WTC11 (cell line): ENCODE results near the gene PRKCE. TPM values are rescaled to one million over a fixed set of nuclear protein-coding genes. Genes with fewer than 3 reads are reported as not detected.

Experiments
- ATAC-seq: fragments of 200-7000 bp; cut with Tn5 transposase; 2 replicates; pipeline ENCODE4 v1.10.0; 2021; ENCODE audit warnings: mild to moderate bottlenecking, moderate library complexity
- CTCF ChIA-PET: fragments of 300-600 bp; sonication (Branson Sonifier 250); formaldehyde crosslinking; loops from one replicate; lab custom pipeline; 2021; ENCODE audit warnings: antibody characterized with exemption; lab: Charles Lee
- POLR2A ChIA-PET: fragments of 350-600 bp; sonication (Branson Sonifier 250); formaldehyde crosslinking; loops from one replicate; lab custom pipeline; 2021; ENCODE audit warnings: antibody characterized with exemption; lab: Charles Lee
- DNase-seq: peaks from one replicate; pipeline ENCODE4 v3.0.0; 2021; ENCODE audit warnings: low spot score
- H3K27ac Mint-ChIP-seq: 2 replicates; pipeline ENCODE4 v1.8.0; 2021; ENCODE audit warnings: mixed read lengths
- H3K27me3 Mint-ChIP-seq: 2 replicates; pipeline ENCODE4 v1.8.0; 2021; ENCODE audit warnings: low read depth, mild to moderate bottlenecking, moderate library complexity, mixed read lengths
- H3K36me3 Mint-ChIP-seq: 2 replicates; pipeline ENCODE4 v1.8.0; 2021; ENCODE audit warnings: mixed read lengths
- H3K4me1 Mint-ChIP-seq: 2 replicates; pipeline ENCODE4 v1.8.0; 2022; ENCODE audit warnings: mixed read lengths
- H3K4me3 Mint-ChIP-seq: 2 replicates; pipeline ENCODE4 v1.8.0; 2021; ENCODE audit warnings: mild to moderate bottlenecking, moderate library complexity, mixed read lengths
- H3K9me3 Mint-ChIP-seq: 2 replicates; pipeline ENCODE4 v1.8.0; 2021; ENCODE audit warnings: mixed read lengths
- CREB1 ChIP-seq: sonication (generic); formaldehyde crosslinking; IDR thresholded peaks from 2 replicates; pipeline ENCODE4 v1.8.0; 2023; ENCODE audit warnings: mild to moderate bottlenecking, missing genetic modification reagents
- FOXK1 ChIP-seq: sonication (generic); formaldehyde crosslinking; IDR thresholded peaks from 2 replicates; pipeline ENCODE4 v1.8.0; 2022; ENCODE audit warnings: mild to moderate bottlenecking, moderate library complexity, missing genetic modification reagents
- GABPB1 ChIP-seq: sonication (generic); formaldehyde crosslinking; IDR thresholded peaks from 2 replicates; pipeline ENCODE4 v1.8.1; 2023; ENCODE audit warnings: mild to moderate bottlenecking, missing genetic modification reagents
- GTF2I ChIP-seq: fragments of 250-450 bp; sonication (Bioruptor Pico); conservative IDR thresholded peaks from 2 replicates; pipeline ENCODE4 v1.4.0; 2021; ENCODE audit warnings: mild to moderate bottlenecking
- JAZF1 ChIP-seq: fragments of 250-450 bp; sonication (Bioruptor Pico); IDR thresholded peaks from 2 replicates; pipeline ENCODE4 v1.9.0; 2021; ENCODE audit warnings: moderate library complexity, mild to moderate bottlenecking, inconsistent platforms
- NFATC4 ChIP-seq: fragments of 250-450 bp; sonication (Bioruptor Pico); IDR thresholded peaks from 2 replicates; pipeline ENCODE4 v1.9.0; 2021; ENCODE audit warnings: mild to moderate bottlenecking
- NFYB ChIP-seq: sonication (generic); formaldehyde crosslinking; conservative IDR thresholded peaks from 2 replicates; pipeline ENCODE4 v1.8.0; 2022; ENCODE audit warnings: low read depth, missing genetic modification reagents
- NR3C1 ChIP-seq: sonication (generic); formaldehyde crosslinking; conservative IDR thresholded peaks from 2 replicates; pipeline ENCODE4 v1.8.1; 2023; ENCODE audit warnings: low read depth, mild to moderate bottlenecking, missing genetic modification reagents
- RELA ChIP-seq: sonication (generic); formaldehyde crosslinking; IDR thresholded peaks from 2 replicates; pipeline ENCODE4 v1.8.1; 2022; ENCODE audit warnings: missing genetic modification reagents, mild to moderate bottlenecking, borderline replicate concordance
- ZNF138 ChIP-seq: sonication (generic); formaldehyde crosslinking; conservative IDR thresholded peaks from 2 replicates; pipeline ENCODE4 v1.8.1; 2022; ENCODE audit warnings: mild to moderate bottlenecking, moderate library complexity, missing genetic modification reagents
- ZNF263 ChIP-seq: sonication (generic); formaldehyde crosslinking; IDR thresholded peaks from 2 replicates; pipeline ENCODE4 v1.8.1; 2022; ENCODE audit warnings: low read depth, mild to moderate bottlenecking, moderate library complexity, missing genetic modification reagents
- ZNF317 ChIP-seq: sonication (generic); formaldehyde crosslinking; IDR thresholded peaks from 2 replicates; pipeline ENCODE4 v1.8.1; 2023; ENCODE audit warnings: low read depth, mild to moderate bottlenecking, moderate library complexity, missing genetic modification reagents, borderline replicate concordance
- ZNF416 ChIP-seq: fragments of 250-450 bp; sonication (Bioruptor Pico); IDR thresholded peaks from 2 replicates; pipeline ENCODE4 v1.9.0; 2021; ENCODE audit warnings: mild to moderate bottlenecking, inconsistent platforms
- ZNF671 ChIP-seq: fragments of 250-450 bp; sonication (Bioruptor Pico); IDR thresholded peaks from 2 replicates; pipeline ENCODE4 v1.8.0; 2021; ENCODE audit warnings: mild to moderate bottlenecking
- total RNA-seq: library from RNA; stranded (reverse); gene quantifications from 3 replicates; pipeline ENCODE4 v1.2.3, GENCODE V29; 2021
- TF ChIP-seq, protein P1 (sequence below): fragments of 250-450 bp; sonication (Bioruptor Pico); IDR thresholded peaks from 2 replicates; pipeline ENCODE4 v1.9.0; 2021; ENCODE audit warnings: moderate library complexity, mild to moderate bottlenecking, inconsistent platforms, borderline replicate concordance
- TF ChIP-seq, protein P2 (sequence below): sonication (generic); formaldehyde crosslinking; IDR thresholded peaks from 2 replicates; pipeline ENCODE4 v1.8.1; 2022; ENCODE audit warnings: missing genetic modification reagents, borderline replicate concordance
- TF ChIP-seq, protein P3 (sequence below): fragments of 250-450 bp; sonication (Bioruptor Pico); IDR thresholded peaks from 2 replicates; pipeline ENCODE4 v1.9.0; 2021; ENCODE audit warnings: mild to moderate bottlenecking
- TF ChIP-seq, protein P4 (sequence below): sonication (generic); formaldehyde crosslinking; IDR thresholded peaks from 2 replicates; pipeline ENCODE4 v1.8.0; 2022; ENCODE audit warnings: missing genetic modification reagents
- TF ChIP-seq, protein P5 (sequence below): sonication (generic); formaldehyde crosslinking; conservative IDR thresholded peaks from 2 replicates; pipeline ENCODE4 v1.8.1; 2022; ENCODE audit warnings: mild to moderate bottlenecking, missing genetic modification reagents
- TF ChIP-seq, protein P6 (sequence below): sonication (generic); formaldehyde crosslinking; IDR thresholded peaks from 2 replicates; pipeline ENCODE4 v1.8.0; 2023; ENCODE audit warnings: missing genetic modification reagents

The PRKCE gene
- total RNA-seq, 1 experiment from 2014 or later: 5.8 TPM

DNA sequence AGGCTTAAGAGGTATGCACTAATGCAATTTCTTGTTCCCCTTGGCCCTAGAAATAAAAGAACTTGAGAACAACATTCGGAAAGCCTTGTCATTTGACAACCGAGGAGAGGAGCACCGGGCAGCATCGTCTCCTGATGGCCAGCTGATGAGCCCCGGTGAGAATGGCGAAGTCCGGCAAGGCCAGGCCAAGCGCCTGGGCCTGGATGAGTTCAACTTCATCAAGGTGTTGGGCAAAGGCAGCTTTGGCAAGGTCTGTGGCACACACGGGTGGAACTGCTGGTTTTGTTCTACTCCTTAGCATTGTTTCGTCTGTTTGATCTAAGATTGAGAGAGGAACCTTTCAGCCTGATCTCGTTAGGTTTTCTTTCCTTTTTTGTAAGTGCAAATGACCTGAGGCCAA is 355.9 kb downstream of the PRKCE start:
- CTCF ChIA-PET: interaction anchor here (1.4 kb wide), 1 partner anchor 15 kb away, joined by 4 read pairs; no protein-coding TSS in a partner anchor
- DNase-seq: no peak

More for the DNA sequence above, 355.9 kb downstream of the PRKCE start:
- POLR2A ChIA-PET: no interaction called here
- Mint-ChIP-seq H3K27ac (no peak overlapping the region; the same call in 1 of the 2 replicates), H3K36me3 (peaks cover 4% of the 10 kb centered on the region; the same call in 1 of the 2 replicates), H3K4me3 (no peak overlapping the region), H3K27me3 (no peaks in the 10 kb centered on the region), H3K4me1 (peaks cover 15% of the 10 kb centered on the region), H3K9me3 (peaks cover 7% of the 10 kb centered on the region; the same call in 1 of the 2 replicates)
- TF ChIP-seq, protein P1, sequence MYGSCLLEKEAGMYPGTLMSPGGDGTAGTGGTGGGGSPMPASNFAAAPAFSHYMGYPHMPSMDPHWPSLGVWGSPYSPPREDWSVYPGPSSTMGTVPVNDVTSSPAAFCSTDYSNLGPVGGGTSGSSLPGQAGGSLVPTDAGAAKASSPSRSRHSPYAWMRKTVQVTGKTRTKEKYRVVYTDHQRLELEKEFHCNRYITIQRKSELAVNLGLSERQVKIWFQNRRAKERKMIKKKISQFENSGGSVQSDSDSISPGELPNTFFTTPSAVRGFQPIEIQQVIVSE: no peak
- TF ChIP-seq, protein P2, sequence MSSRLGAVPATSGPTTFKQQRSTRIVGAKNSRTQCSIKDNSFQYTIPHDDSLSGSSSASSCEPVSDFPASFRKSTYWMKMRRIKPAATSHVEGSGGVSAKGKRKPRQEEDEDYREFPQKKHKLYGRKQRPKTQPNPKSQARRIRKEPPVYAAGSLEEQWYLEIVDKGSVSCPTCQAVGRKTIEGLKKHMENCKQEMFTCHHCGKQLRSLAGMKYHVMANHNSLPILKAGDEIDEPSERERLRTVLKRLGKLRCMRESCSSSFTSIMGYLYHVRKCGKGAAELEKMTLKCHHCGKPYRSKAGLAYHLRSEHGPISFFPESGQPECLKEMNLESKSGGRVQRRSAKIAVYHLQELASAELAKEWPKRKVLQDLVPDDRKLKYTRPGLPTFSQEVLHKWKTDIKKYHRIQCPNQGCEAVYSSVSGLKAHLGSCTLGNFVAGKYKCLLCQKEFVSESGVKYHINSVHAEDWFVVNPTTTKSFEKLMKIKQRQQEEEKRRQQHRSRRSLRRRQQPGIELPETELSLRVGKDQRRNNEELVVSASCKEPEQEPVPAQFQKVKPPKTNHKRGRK: no peak
- TF ChIP-seq RELA (CRISPR knock-in tag): no peak
- TF ChIP-seq ZNF138 (CRISPR knock-in tag): no peak
- TF ChIP-seq ZNF671: no peak
- TF ChIP-seq ZNF317 (CRISPR knock-in tag): no peak
- TF ChIP-seq, protein P3, sequence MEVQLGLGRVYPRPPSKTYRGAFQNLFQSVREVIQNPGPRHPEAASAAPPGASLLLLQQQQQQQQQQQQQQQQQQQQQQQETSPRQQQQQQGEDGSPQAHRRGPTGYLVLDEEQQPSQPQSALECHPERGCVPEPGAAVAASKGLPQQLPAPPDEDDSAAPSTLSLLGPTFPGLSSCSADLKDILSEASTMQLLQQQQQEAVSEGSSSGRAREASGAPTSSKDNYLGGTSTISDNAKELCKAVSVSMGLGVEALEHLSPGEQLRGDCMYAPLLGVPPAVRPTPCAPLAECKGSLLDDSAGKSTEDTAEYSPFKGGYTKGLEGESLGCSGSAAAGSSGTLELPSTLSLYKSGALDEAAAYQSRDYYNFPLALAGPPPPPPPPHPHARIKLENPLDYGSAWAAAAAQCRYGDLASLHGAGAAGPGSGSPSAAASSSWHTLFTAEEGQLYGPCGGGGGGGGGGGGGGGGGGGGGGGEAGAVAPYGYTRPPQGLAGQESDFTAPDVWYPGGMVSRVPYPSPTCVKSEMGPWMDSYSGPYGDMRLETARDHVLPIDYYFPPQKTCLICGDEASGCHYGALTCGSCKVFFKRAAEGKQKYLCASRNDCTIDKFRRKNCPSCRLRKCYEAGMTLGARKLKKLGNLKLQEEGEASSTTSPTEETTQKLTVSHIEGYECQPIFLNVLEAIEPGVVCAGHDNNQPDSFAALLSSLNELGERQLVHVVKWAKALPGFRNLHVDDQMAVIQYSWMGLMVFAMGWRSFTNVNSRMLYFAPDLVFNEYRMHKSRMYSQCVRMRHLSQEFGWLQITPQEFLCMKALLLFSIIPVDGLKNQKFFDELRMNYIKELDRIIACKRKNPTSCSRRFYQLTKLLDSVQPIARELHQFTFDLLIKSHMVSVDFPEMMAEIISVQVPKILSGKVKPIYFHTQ (CRISPR knock-in tag): no peak
- TF ChIP-seq, protein P4, sequence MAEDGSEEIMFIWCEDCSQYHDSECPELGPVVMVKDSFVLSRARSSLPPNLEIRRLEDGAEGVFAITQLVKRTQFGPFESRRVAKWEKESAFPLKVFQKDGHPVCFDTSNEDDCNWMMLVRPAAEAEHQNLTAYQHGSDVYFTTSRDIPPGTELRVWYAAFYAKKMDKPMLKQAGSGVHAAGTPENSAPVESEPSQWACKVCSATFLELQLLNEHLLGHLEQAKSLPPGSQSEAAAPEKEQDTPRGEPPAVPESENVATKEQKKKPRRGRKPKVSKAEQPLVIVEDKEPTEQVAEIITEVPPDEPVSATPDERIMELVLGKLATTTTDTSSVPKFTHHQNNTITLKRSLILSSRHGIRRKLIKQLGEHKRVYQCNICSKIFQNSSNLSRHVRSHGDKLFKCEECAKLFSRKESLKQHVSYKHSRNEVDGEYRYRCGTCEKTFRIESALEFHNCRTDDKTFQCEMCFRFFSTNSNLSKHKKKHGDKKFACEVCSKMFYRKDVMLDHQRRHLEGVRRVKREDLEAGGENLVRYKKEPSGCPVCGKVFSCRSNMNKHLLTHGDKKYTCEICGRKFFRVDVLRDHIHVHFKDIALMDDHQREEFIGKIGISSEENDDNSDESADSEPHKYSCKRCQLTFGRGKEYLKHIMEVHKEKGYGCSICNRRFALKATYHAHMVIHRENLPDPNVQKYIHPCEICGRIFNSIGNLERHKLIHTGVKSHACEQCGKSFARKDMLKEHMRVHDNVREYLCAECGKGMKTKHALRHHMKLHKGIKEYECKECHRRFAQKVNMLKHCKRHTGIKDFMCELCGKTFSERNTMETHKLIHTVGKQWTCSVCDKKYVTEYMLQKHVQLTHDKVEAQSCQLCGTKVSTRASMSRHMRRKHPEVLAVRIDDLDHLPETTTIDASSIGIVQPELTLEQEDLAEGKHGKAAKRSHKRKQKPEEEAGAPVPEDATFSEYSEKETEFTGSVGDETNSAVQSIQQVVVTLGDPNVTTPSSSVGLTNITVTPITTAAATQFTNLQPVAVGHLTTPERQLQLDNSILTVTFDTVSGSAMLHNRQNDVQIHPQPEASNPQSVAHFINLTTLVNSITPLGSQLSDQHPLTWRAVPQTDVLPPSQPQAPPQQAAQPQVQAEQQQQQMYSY: no peak
- no peak for TF ChIP-seq GABPB1 (CRISPR knock-in tag)
- TF ChIP-seq GTF2I (CRISPR knock-in tag): no peak
- no peak for TF ChIP-seq NFYB (CRISPR knock-in tag)
- no peak for TF ChIP-seq FOXK1 (CRISPR knock-in tag)
- TF ChIP-seq CREB1: no peak
- TF ChIP-seq, protein P5, sequence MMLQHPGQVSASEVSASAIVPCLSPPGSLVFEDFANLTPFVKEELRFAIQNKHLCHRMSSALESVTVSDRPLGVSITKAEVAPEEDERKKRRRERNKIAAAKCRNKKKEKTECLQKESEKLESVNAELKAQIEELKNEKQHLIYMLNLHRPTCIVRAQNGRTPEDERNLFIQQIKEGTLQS (CRISPR knock-in tag): no peak
- no peak for TF ChIP-seq NR3C1 (CRISPR knock-in tag)
- no peak for TF ChIP-seq ZNF263 (CRISPR knock-in tag)
- TF ChIP-seq NFATC4 (CRISPR knock-in tag): no peak
- TF ChIP-seq, protein P6, sequence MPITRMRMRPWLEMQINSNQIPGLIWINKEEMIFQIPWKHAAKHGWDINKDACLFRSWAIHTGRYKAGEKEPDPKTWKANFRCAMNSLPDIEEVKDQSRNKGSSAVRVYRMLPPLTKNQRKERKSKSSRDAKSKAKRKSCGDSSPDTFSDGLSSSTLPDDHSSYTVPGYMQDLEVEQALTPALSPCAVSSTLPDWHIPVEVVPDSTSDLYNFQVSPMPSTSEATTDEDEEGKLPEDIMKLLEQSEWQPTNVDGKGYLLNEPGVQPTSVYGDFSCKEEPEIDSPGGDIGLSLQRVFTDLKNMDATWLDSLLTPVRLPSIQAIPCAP (CRISPR knock-in tag): no peak
- TF ChIP-seq JAZF1 (CRISPR knock-in tag): no peak
- no peak for TF ChIP-seq ZNF416 (CRISPR knock-in tag)
- ATAC-seq: no peak
